SK-N-SH (cell line): ENCODE data around the gene ARHGAP26. TPM values are rescaled to one million over a fixed set of nuclear protein-coding genes. Genes with fewer than 3 reads are reported as not detected.

ENCODE experiments used
- CTCF ChIA-PET: fragments of 300-600, 350-600 bp; formaldehyde crosslinking; extraction: SDS; loops from one replicate; lab custom pipeline; 2021; lab: Yijun Ruan, JAX
- POLR2A ChIA-PET: fragments of 350-600 bp; sonication (Branson Sonifier 250); formaldehyde crosslinking; extraction: SDS; loops from one replicate; lab custom pipeline; 2020; ENCODE audit warnings: antibody characterized with exemption, inconsistent platforms; lab: Yijun Ruan, JAX
- DNase-seq: peaks from one replicate; pipeline ENCODE4 v3.0.0; 2012
- H2AFZ ChIP-seq: fragments of 200-600 bp; sonication (generic); 2 replicates; pipeline ENCODE4 v1.8.1; 2016; ENCODE audit warnings: antibody characterized with exemption, mild to moderate bottlenecking, low read depth
- H3F3A ChIP-seq: fragments of 200-600 bp; sonication (generic); replicated peaks from 2 replicates; pipeline ENCODE3; 2016; ENCODE audit warnings: antibody characterized with exemption, mild to moderate bottlenecking; ENCODE audit not compliant: insufficient read depth
- H3K27ac ChIP-seq, 2 experiments: fragments of 200-500 bp in 1 of 2; fragments of 200-600 bp in 1 of 2; sonication (Bioruptor generic) in 1 of 2; sonication (generic), shearing (Covaris generic) in 1 of 2; 2 replicates each; pipeline versions ENCODE4 v1.5.1 to v1.6.1; 2014 to 2016; ENCODE audit warnings: low read depth in 2 of 2, inconsistent platforms in 1 of 2, low read length in 1 of 2, mild to moderate bottlenecking in 1 of 2, mixed read lengths in 1 of 2
- H3K27me3 ChIP-seq: fragments of 200-600 bp; sonication (generic), shearing (Covaris generic); 2 replicates; pipeline ENCODE4 v1.6.1; 2016; ENCODE audit warnings: mixed run types; ENCODE audit not compliant: insufficient read depth
- H3K36me3 ChIP-seq, 2 experiments: fragments of 200-500 bp in 1 of 2; fragments of 200-600 bp in 1 of 2; sonication (Bioruptor generic) in 1 of 2; sonication (generic) in 1 of 2; replicated peaks in 1 of 2; 2 replicates each; pipeline versions ENCODE3 to v1.5.1; 2014 to 2016; ENCODE audit warnings: low read length in 1 of 2, mild to moderate bottlenecking in 1 of 2; ENCODE audit not compliant: insufficient read depth in 2 of 2, control insufficient read depth in 1 of 2
- H3K4me1 ChIP-seq, 2 experiments: fragments of 200-500 bp in 1 of 2; fragments of 200-600 bp in 1 of 2; sonication (Bioruptor generic) in 1 of 2; sonication (generic), shearing (Covaris generic) in 1 of 2; 2 replicates each; pipeline versions ENCODE4 v1.5.1 to v1.6.1; 2014 to 2016; ENCODE audit warnings: low read depth in 1 of 2, low read length in 1 of 2, mixed run types in 1 of 2; ENCODE audit not compliant: insufficient read depth in 2 of 2, control insufficient read depth in 1 of 2
- H3K4me2 ChIP-seq: fragments of 200-600 bp; sonication (generic), shearing (Covaris generic); 2 replicates; pipeline ENCODE4 v1.6.1; 2017; ENCODE audit warnings: mixed run types
- H3K4me3 ChIP-seq, 2 experiments: fragments of 200-500 bp in 1 of 2; fragments of 200-600 bp in 1 of 2; sonication (Bioruptor generic) in 1 of 2; sonication (generic), shearing (Covaris generic) in 1 of 2; 2 replicates each; pipeline versions ENCODE4 v1.5.1 to v1.8.1; 2014 to 2016; ENCODE audit warnings: low read depth in 2 of 2, inconsistent platforms in 1 of 2, low read length in 1 of 2, mild to moderate bottlenecking in 1 of 2, mixed read lengths in 1 of 2, moderate library complexity in 1 of 2
- H3K79me2 ChIP-seq: fragments of 200-600 bp; sonication (generic); 2 replicates; pipeline ENCODE4 v1.8.1; 2017; ENCODE audit warnings: mild to moderate bottlenecking; ENCODE audit not compliant: insufficient read depth
- H3K9ac ChIP-seq: fragments of 200-600 bp; sonication (generic); 2 replicates; pipeline ENCODE4 v1.6.1; 2017; ENCODE audit warnings: mixed run types
- H3K9me2 ChIP-seq: fragments of 200-600 bp; sonication (generic); 2 replicates; pipeline ENCODE4 v1.6.1; 2017; ENCODE audit warnings: mixed run types
- H3K9me3 ChIP-seq: fragments of 200-600 bp; sonication (generic); 2 replicates; pipeline ENCODE4 v1.6.1; 2017; ENCODE audit warnings: mixed run types, mild to moderate bottlenecking, moderate library complexity
- H4K20me1 ChIP-seq: fragments of 200-600 bp; sonication (generic); 2 replicates; pipeline ENCODE4 v1.6.1; 2017; ENCODE audit warnings: mild to moderate bottlenecking, mixed run types; ENCODE audit not compliant: insufficient read depth
- CHD2 ChIP-seq: fragments of 150-350 bp; IDR thresholded peaks from 2 replicates; pipeline ENCODE4 v1.6.1; 2018; ENCODE audit warnings: low read length; ENCODE audit not compliant: partially characterized antibody
- EP300 ChIP-seq, 2 experiments: IDR thresholded peaks; 2 replicates each; pipeline versions ENCODE4 v1.4.0 to v1.6.1; 2012; ENCODE audit warnings: borderline replicate concordance in 1 of 2, low read depth in 1 of 2, low read length in 1 of 2
- EZH2phosphoT487 ChIP-seq: fragments of 200-600 bp; sonication (generic); IDR thresholded peaks from 2 replicates; pipeline ENCODE4 v1.6.1; 2017; ENCODE audit warnings: low read depth, mixed run types, mild to moderate bottlenecking, antibody characterized with exemption, moderate library complexity, borderline replicate concordance
- FOSL2 ChIP-seq: IDR thresholded peaks from 2 replicates; pipeline ENCODE4 v1.4.0; 2012; ENCODE audit warnings: low read depth, mild to moderate bottlenecking, moderate library complexity, borderline replicate concordance
- FOXJ3 ChIP-seq: sonication (generic); formaldehyde crosslinking; IDR thresholded peaks from 2 replicates; pipeline ENCODE4 v1.5.1; 2020; ENCODE audit warnings: mild to moderate bottlenecking, missing genetic modification reagents
- FOXM1 ChIP-seq: IDR thresholded peaks from 2 replicates; pipeline ENCODE4 v1.4.0; 2012; ENCODE audit warnings: low read depth, mild to moderate bottlenecking
- GABPA ChIP-seq: IDR thresholded peaks from 2 replicates; pipeline ENCODE4 v1.4.0; 2012; ENCODE audit warnings: low read depth, mild to moderate bottlenecking
- JUND ChIP-seq: IDR thresholded peaks from 2 replicates; pipeline ENCODE4 v1.4.0; 2012
- MXI1 ChIP-seq: IDR thresholded peaks from 2 replicates; pipeline ENCODE4 v1.6.1; 2012; ENCODE audit warnings: mild to moderate bottlenecking, low read depth, low read length, improper control_type of control experiment
- RAD21 ChIP-seq: IDR thresholded peaks from 2 replicates; pipeline ENCODE4 v1.6.1; 2012; ENCODE audit warnings: mild to moderate bottlenecking, low read length
- REST ChIP-seq: IDR thresholded peaks from 2 replicates; pipeline ENCODE4 v1.6.1; 2012; ENCODE audit warnings: mild to moderate bottlenecking, low read depth, low read length, moderate library complexity
- RFX5 ChIP-seq: IDR thresholded peaks from 2 replicates; pipeline ENCODE4 v1.6.1; 2012; ENCODE audit warnings: mild to moderate bottlenecking, improper control_type of control experiment, low read length
- RXRA ChIP-seq: IDR thresholded peaks from 2 replicates; pipeline ENCODE4 v1.4.0; 2012; ENCODE audit warnings: low read depth, mild to moderate bottlenecking, borderline replicate concordance
- WGBS: methylation state at CpG from one replicate; pipeline ENCODE4 v1.1.6; 2017; ENCODE audit warnings: low lambda C conversion rate; 5-methylcytosine and 5-hydroxymethylcytosine counted together
- polyA plus RNA-seq, 3 experiments: library from polyadenylated mRNA; depleted of rRNA; stranded (reverse); fragments of >200 nt; gene quantifications; 2 replicates each; pipeline ENCODE4 v1.2.3, GENCODE V29; 2012
- TF ChIP-seq, protein P1 (sequence below): fragments of 200-600 bp; sonication (generic); IDR thresholded peaks from 2 replicates; pipeline ENCODE4 v1.6.1; 2017; ENCODE audit warnings: antibody characterized with exemption, mild to moderate bottlenecking, moderate library complexity
- TF ChIP-seq, protein P2 (sequence below): IDR thresholded peaks from 2 replicates; pipeline ENCODE4 v1.4.0; 2012; ENCODE audit warnings: low read depth

ARHGAP26 gene
- polyA plus RNA-seq, 1 of the 3 experiments (the other 2 are of a cell fraction) = 6.1 TPM

DNA sequence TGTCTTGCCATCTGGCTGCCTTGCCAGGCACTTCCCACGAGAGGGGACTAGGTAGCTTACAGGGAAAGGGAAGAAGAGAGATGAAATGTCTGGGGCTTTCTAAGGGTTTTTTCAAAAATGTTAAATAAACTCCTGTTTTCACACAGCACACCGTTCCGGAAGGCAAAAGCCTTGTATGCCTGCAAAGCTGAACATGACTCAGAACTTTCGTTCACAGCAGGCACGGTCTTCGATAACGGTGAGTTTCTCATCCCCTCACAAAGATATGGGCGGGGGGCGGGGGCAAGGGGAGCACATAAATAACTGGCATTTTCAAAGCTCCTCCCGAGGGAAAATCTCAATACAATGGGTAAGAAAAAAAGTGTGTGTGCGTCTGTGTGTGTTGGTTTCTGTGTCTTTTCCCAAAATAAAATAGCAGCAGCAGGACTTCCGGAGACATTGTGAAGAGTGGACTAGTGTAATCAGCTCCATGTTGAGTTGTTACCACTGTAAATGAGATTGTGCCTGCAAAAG lies 443.7 kb downstream of the ARHGAP26 start:
- Histone ChIP-seq H3K4me1 (peaks cover 0 to 20% of the 10 kb centered on the region in 2 experiments; a peak in 2 of 4 replicates), H3K9me2 (no peaks in the 10 kb centered on the region), H3K79me2 (no peaks in the 10 kb centered on the region), H3K27ac (no peak overlapping the region), H3K4me3 (no peak overlapping the region), H3F3A (no peaks in the 10 kb centered on the region), H4K20me1 (no peaks in the 10 kb centered on the region), H3K4me2 (no peak overlapping the region), H3K27me3 (no peaks in the 10 kb centered on the region), H3K9ac (no peak overlapping the region), H3K9me3 (no peaks in the 10 kb centered on the region), H3K36me3 (peaks cover 0 to 8% of the 10 kb centered on the region in 2 experiments), H2AFZ (no peak overlapping the region)
- WGBS = 85% methylated on average over 12 of the region's 12 CpGs
- TF ChIP-seq GABPA = no peak
- TF ChIP-seq JUND = no peak
- no peak for TF ChIP-seq RFX5
- no peak for TF ChIP-seq FOXM1
- TF ChIP-seq MXI1 = no peak
- no peak for TF ChIP-seq FOXJ3 (CRISPR knock-in tag)
- TF ChIP-seq, protein P1, sequence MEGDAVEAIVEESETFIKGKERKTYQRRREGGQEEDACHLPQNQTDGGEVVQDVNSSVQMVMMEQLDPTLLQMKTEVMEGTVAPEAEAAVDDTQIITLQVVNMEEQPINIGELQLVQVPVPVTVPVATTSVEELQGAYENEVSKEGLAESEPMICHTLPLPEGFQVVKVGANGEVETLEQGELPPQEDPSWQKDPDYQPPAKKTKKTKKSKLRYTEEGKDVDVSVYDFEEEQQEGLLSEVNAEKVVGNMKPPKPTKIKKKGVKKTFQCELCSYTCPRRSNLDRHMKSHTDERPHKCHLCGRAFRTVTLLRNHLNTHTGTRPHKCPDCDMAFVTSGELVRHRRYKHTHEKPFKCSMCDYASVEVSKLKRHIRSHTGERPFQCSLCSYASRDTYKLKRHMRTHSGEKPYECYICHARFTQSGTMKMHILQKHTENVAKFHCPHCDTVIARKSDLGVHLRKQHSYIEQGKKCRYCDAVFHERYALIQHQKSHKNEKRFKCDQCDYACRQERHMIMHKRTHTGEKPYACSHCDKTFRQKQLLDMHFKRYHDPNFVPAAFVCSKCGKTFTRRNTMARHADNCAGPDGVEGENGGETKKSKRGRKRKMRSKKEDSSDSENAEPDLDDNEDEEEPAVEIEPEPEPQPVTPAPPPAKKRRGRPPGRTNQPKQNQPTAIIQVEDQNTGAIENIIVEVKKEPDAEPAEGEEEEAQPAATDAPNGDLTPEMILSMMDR = no peak
- TF ChIP-seq EP300 (IDR thresholded peaks at IDR 0.05; ENCODE audit: borderline replicate concordance in 1 of 2, low read depth in 1 of 2, low read length in 1 of 2) = no peak
- TF ChIP-seq RAD21 = no peak
- TF ChIP-seq REST = no peak
- TF ChIP-seq, protein P2, sequence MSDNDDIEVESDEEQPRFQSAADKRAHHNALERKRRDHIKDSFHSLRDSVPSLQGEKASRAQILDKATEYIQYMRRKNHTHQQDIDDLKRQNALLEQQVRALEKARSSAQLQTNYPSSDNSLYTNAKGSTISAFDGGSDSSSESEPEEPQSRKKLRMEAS = no peak
- TF ChIP-seq CHD2 = no peak
- TF ChIP-seq RXRA = no peak
- no peak for TF ChIP-seq FOSL2
- TF ChIP-seq EZH2phosphoT487 = no peak
- ChIA-PET POLR2A (no interaction called here), CTCF (interaction anchor here (0.9 kb wide), 1 partner anchor 11 kb away, joined by 3 read pairs; no protein-coding TSS in a partner anchor)
- no peak for DNase-seq
